Measurements from ENCODE around the gene MLNR.

GRCh38 chr13:49216334-49216733 is 3.8 kb upstream of the MLNR start:
- TF ChIP-seq CTCF (IDR thresholded peaks at IDR 0.05) (no peak), POLR2A (IDR thresholded peaks at IDR 0.05) (no peak), POLR2AphosphoS5 (IDR thresholded peaks at IDR 0.05) (no peak)

Measured in transverse colon (tissue), 4 donors.